ENCODE data around the gene PRND. TPM values are rescaled to one million over a fixed set of nuclear protein-coding genes. Genes with fewer than 3 reads are reported as not detected.

The PRND gene
- total RNA-seq, 2 experiments from 2014 or later: not detected

GRCh38 chr20:4726710-4727397 is 5.1 kb downstream of the PRND start:
- ChIA-PET POLR2A (interaction anchor here (0.5 kb wide), 1 partner anchor 26 kb away, joined by 3 read pairs; no protein-coding TSS in a partner anchor), CTCF (interaction anchor here (1.1 to 2.4 kb wide), 2 partner anchors 14 to 113 kb away, joined by 3 to 11 read pairs; no protein-coding TSS in a partner anchor)

GRCh38 chr20:4728120-4728760 is 6.5 kb downstream of the PRND start:
- CTCF ChIA-PET: interaction anchor here (1.3 kb wide), 1 partner anchor 10 kb away, joined by 3 read pairs; no protein-coding TSS in a partner anchor
- POLR2A ChIA-PET: no interaction called here

- ChIA-PET CTCF (interaction anchor here (1.3 kb wide), 1 partner anchor 9 kb away, joined by 3 read pairs; no protein-coding TSS in a partner anchor), POLR2A (no interaction called here)
These were observed 7.6 kb downstream of the PRND start for GRCh38 chr20:4729265-4729664.

- ChIA-PET CTCF (interaction anchor here (1.3 to 1.8 kb wide), 2 partner anchors 10 kb away, joined by 3 to 6 read pairs; no protein-coding TSS in a partner anchor), POLR2A (no interaction called here)
These were observed 9.1 kb downstream of the PRND start for GRCh38 chr20:4730780-4731179.

GRCh38 chr20:4736875-4737274 is 15.2 kb downstream of the PRND start:
- CTCF ChIA-PET: interaction anchor here (1.0 kb wide), 1 partner anchor 13 kb away, joined by 3 read pairs; no protein-coding TSS in a partner anchor
- POLR2A ChIA-PET: no interaction called here

- POLR2A ChIA-PET: no interaction called here
- CTCF ChIA-PET: interaction anchor here (0.6 to 1.0 kb wide), 3 partner anchors 10 to 130 kb away, joined by 3 read pairs; no protein-coding TSS in a partner anchor
These were observed 16.3 kb downstream of the PRND start for GRCh38 chr20:4737857-4738627.

GRCh38 chr20:4740774-4741431 is 19.2 kb downstream of the PRND start:
- POLR2A ChIA-PET: no interaction called here
- CTCF ChIA-PET: interaction anchor here (0.5 to 1.9 kb wide), 15 partner anchors 8 to 696 kb away, joined by 3 to 11 read pairs (median 3); partner anchors contain the start of gene PRND

GRCh38 chr20:4748847-4749246 is 27.1 kb downstream of the PRND start:
- POLR2A ChIA-PET: no interaction called here
- CTCF ChIA-PET: interaction anchor here (1.0 to 1.2 kb wide), 2 partner anchors 8 to 182 kb away, joined by 3 read pairs; no protein-coding TSS in a partner anchor

- POLR2A ChIA-PET: no interaction called here
- CTCF ChIA-PET: interaction anchor here (1.2 kb wide), 1 partner anchor 9 kb away, joined by 3 read pairs; no protein-coding TSS in a partner anchor
These were observed 27.6 kb downstream of the PRND start for GRCh38 chr20:4749326-4749725.

- ChIA-PET POLR2A (no interaction called here), CTCF (interaction anchor here (1.0 kb wide), 1 partner anchor 9 kb away, joined by 3 read pairs; no protein-coding TSS in a partner anchor)
These were observed 28.7 kb downstream of the PRND start for GRCh38 chr20:4750381-4750780.

GRCh38 chr20:4759100-4759884 is 37.6 kb downstream of the PRND start:
- POLR2A ChIA-PET: interaction anchor here (0.7 kb wide), 1 partner anchor 197 kb away, joined by 6 read pairs; no protein-coding TSS in a partner anchor
- CTCF ChIA-PET: interaction anchor here (0.7 to 1.2 kb wide), 3 partner anchors 76 to 241 kb away, joined by 3 to 4 read pairs (median 3); no protein-coding TSS in a partner anchor

- ChIA-PET POLR2A (no interaction called here), CTCF (interaction anchor here (1.4 to 1.7 kb wide), 2 partner anchors 19 to 199 kb away, joined by 3 to 5 read pairs; no protein-coding TSS in a partner anchor)
These were observed 41.6 kb downstream of the PRND start for GRCh38 chr20:4763261-4763660.

- CTCF ChIA-PET: interaction anchor here (1.7 kb wide), 1 partner anchor 198 kb away, joined by 3 read pairs; no protein-coding TSS in a partner anchor
- POLR2A ChIA-PET: no interaction called here
These were observed 42.2 kb downstream of the PRND start for GRCh38 chr20:4763723-4764510.

- CTCF ChIA-PET: interaction anchor here (1.7 kb wide), 1 partner anchor 197 kb away, joined by 3 read pairs; no protein-coding TSS in a partner anchor
- POLR2A ChIA-PET: no interaction called here
These were observed 43.1 kb downstream of the PRND start for GRCh38 chr20:4764805-4765204.

GRCh38 chr20:4765681-4766080 is 44.0 kb downstream of the PRND start:
- ChIA-PET CTCF (no interaction called here), POLR2A (no interaction called here)

- ChIA-PET POLR2A (no interaction called here), CTCF (no interaction called here)
These were observed 44.9 kb downstream of the PRND start for GRCh38 chr20:4766631-4767030.

GRCh38 chr20:4767084-4767483 is 45.4 kb downstream of the PRND start:
- POLR2A ChIA-PET: no interaction called here
- CTCF ChIA-PET: no interaction called here

GRCh38 chr20:4769328-4769727 is 47.6 kb downstream of the PRND start:
- POLR2A ChIA-PET: no interaction called here
- CTCF ChIA-PET: no interaction called here
